KMS-11 (cell line): ENCODE results near the gene TTC34.

ENCODE experiments used
- H2AFZ ChIP-seq: fragments of 200-600 bp; sonication (generic); 2 replicates; pipeline ENCODE4 v1.6.1; 2016; ENCODE audit warnings: antibody characterized with exemption, mixed run types, low read depth
- H3K27ac ChIP-seq: fragments of 200-600 bp; sonication (generic); 2 replicates; pipeline ENCODE4 v1.6.1; 2016; ENCODE audit warnings: mild to moderate bottlenecking, mixed run types
- H3K27me3 ChIP-seq: fragments of 200-600 bp; sonication (generic); 2 replicates; pipeline ENCODE4 v1.6.1; 2017; ENCODE audit warnings: mild to moderate bottlenecking, low read depth, mixed run types, moderate library complexity; ENCODE audit not compliant: insufficient read depth
- H3K36me3 ChIP-seq: fragments of 200-600 bp; sonication (generic); 2 replicates; pipeline ENCODE4 v1.6.1; 2017; ENCODE audit warnings: mild to moderate bottlenecking, mixed run types; ENCODE audit not compliant: insufficient read depth
- H3K4me1 ChIP-seq: fragments of 200-600 bp; sonication (generic); 2 replicates; pipeline ENCODE4 v1.6.1; 2016; ENCODE audit warnings: mild to moderate bottlenecking, low read depth, mixed run types; ENCODE audit not compliant: poor library complexity, severe bottlenecking
- H3K4me2 ChIP-seq: fragments of 200-600 bp; sonication (generic); 2 replicates; pipeline ENCODE4 v1.7.0; 2016; ENCODE audit warnings: mild to moderate bottlenecking, mixed run types
- H3K4me3 ChIP-seq: fragments of 200-600 bp; sonication (generic); IDR thresholded peaks from 2 replicates; pipeline ENCODE4 v1.6.1; 2017; ENCODE audit warnings: low read depth, low read length, mixed read lengths; ENCODE audit not compliant: insufficient read depth
- H3K79me2 ChIP-seq: fragments of 200-600 bp; sonication (generic); 2 replicates; pipeline ENCODE4 v1.6.1; 2016; ENCODE audit warnings: low read depth, mixed run types; ENCODE audit not compliant: insufficient read depth
- H3K9ac ChIP-seq: fragments of 200-600 bp; sonication (generic); 2 replicates; pipeline ENCODE4 v1.6.1; 2016; ENCODE audit warnings: mild to moderate bottlenecking, mixed run types
- H4K20me1 ChIP-seq: fragments of 200-600 bp; sonication (generic); 2 replicates; pipeline ENCODE4 v1.6.1; 2016; ENCODE audit warnings: mild to moderate bottlenecking, mixed run types; ENCODE audit not compliant: insufficient read depth
- CTCF ChIP-seq: fragments of 200-600 bp; sonication (generic); conservative IDR thresholded peaks from 2 replicates; pipeline ENCODE4 v1.6.1; 2017; ENCODE audit warnings: low read depth, mild to moderate bottlenecking, antibody characterized with exemption, low read length, moderate library complexity, mixed read lengths

The TTC34 gene

GRCh38 chr1:2644171-2644570 is 157.3 kb downstream of the TTC34 start:
- Histone ChIP-seq H3K27ac (no peak overlapping the region), H3K36me3 (no peaks in the 10 kb centered on the region), H3K4me2 (no peak overlapping the region), H3K4me1 (no peaks in the 10 kb centered on the region), H4K20me1 (no peaks in the 10 kb centered on the region), H3K9ac (no peak overlapping the region), H3K79me2 (no peaks in the 10 kb centered on the region), H2AFZ (no peak overlapping the region), H3K4me3 (no peak overlapping the region), H3K27me3 (peaks cover 47% of the 10 kb centered on the region)
- no peak for TF ChIP-seq CTCF

- Histone ChIP-seq H3K4me2 (peak overlapping the region; percentile 54; the same call in 1 of the 2 replicates), H2AFZ (0 out of 2 replicates have a peak overlapping the region, but pooled peaks have one; percentile 76), H3K27me3 (peaks cover 50% of the 10 kb centered on the region), H3K79me2 (no peaks in the 10 kb centered on the region), H4K20me1 (no peaks in the 10 kb centered on the region), H3K36me3 (no peaks in the 10 kb centered on the region), H3K27ac (no peak overlapping the region), H3K4me3 (peak overlapping the region; percentile 35), H3K9ac (no peak overlapping the region), H3K4me1 (no peaks in the 10 kb centered on the region)
- no peak for TF ChIP-seq CTCF
Observed at GRCh38 chr1:2643414-2644077, 157.9 kb downstream of the TTC34 start.

GRCh38 chr1:2642560-2643413 is 158.7 kb downstream of the TTC34 start:
- Histone ChIP-seq H3K27ac (no peak overlapping the region), H3K9ac (peak overlapping the region; percentile 47), H3K4me2 (peak overlapping the region; percentile 54), H3K79me2 (no peaks in the 10 kb centered on the region), H2AFZ (peak overlapping the region; percentile 76), H4K20me1 (no peaks in the 10 kb centered on the region), H3K36me3 (no peaks in the 10 kb centered on the region), H3K4me3 (peak overlapping the region; percentile 58), H3K4me1 (no peaks in the 10 kb centered on the region), H3K27me3 (peaks cover 51% of the 10 kb centered on the region)
- TF ChIP-seq CTCF: no peak

GRCh38 chr1:2642131-2642559 is 159.3 kb downstream of the TTC34 start:
- Histone ChIP-seq H3K4me3 (peak overlapping the region; percentile 58), H3K27ac (no peak overlapping the region), H3K4me1 (no peaks in the 10 kb centered on the region), H3K9ac (no peak overlapping the region), H4K20me1 (no peaks in the 10 kb centered on the region), H3K79me2 (no peaks in the 10 kb centered on the region), H3K36me3 (no peaks in the 10 kb centered on the region), H2AFZ (peak overlapping the region; percentile 76), H3K4me2 (peak overlapping the region; percentile 54), H3K27me3 (peaks cover 52% of the 10 kb centered on the region)
- TF ChIP-seq CTCF: no peak
